Measurements from ENCODE around the gene GPA33.

The GPA33 gene

GRCh38 chr1:167090314-167090942 is at the start of gene GPA33:
GPA33 (minus strand) TSS chr1:167090377; CDS start chr1:167090287, 90 bp downstream.
- DNase-seq (ENCODE audit: low read depth in 2 of 2) = no peak

GRCh38 chr1:167138703-167139102 is 48.5 kb upstream of the GPA33 start:
- no peak for DNase-seq (ENCODE audit: low read depth in 2 of 2)

- no peak for DNase-seq (ENCODE audit: low read depth in 2 of 2)
These were observed 47.8 kb upstream of the GPA33 start for GRCh38 chr1:167137793-167138510.

- DNase-seq (ENCODE audit: low read depth in 2 of 2) = no peak
These were observed 47.2 kb upstream of the GPA33 start for GRCh38 chr1:167137332-167137781.

- no peak for DNase-seq (ENCODE audit: low read depth in 2 of 2)
These were observed 46.6 kb upstream of the GPA33 start for GRCh38 chr1:167136806-167137205.

- DNase-seq (ENCODE audit: low read depth in 2 of 2) = no peak
These were observed 46.0 kb upstream of the GPA33 start for GRCh38 chr1:167136191-167136614.

GRCh38 chr1:167135281-167135840 is 45.2 kb upstream of the GPA33 start:
- no peak for DNase-seq (ENCODE audit: low read depth in 2 of 2)

- DNase-seq (ENCODE audit: low read depth in 2 of 2) = no peak
These were observed 42.3 kb upstream of the GPA33 start for GRCh38 chr1:167132301-167133010.

- no peak for DNase-seq (ENCODE audit: low read depth in 2 of 2)
These were observed 40.8 kb upstream of the GPA33 start for GRCh38 chr1:167130829-167131510.

GRCh38 chr1:167128261-167129227 is 38.4 kb upstream of the GPA33 start:
- DNase-seq (ENCODE audit: low read depth in 2 of 2) = no peak

GRCh38 chr1:167127661-167128060 is 37.5 kb upstream of the GPA33 start:
- DNase-seq (ENCODE audit: low read depth in 2 of 2) = no peak

- no peak for DNase-seq (ENCODE audit: low read depth in 2 of 2)
These were observed 37.1 kb upstream of the GPA33 start for GRCh38 chr1:167127236-167127635.

- no peak for DNase-seq (ENCODE audit: low read depth in 2 of 2)
These were observed 36.6 kb upstream of the GPA33 start for GRCh38 chr1:167126811-167127210.

GRCh38 chr1:167126317-167126716 is 36.1 kb upstream of the GPA33 start:
- DNase-seq (ENCODE audit: low read depth in 2 of 2) = no peak

GRCh38 chr1:167122568-167122967 is 32.4 kb upstream of the GPA33 start:
- no peak for DNase-seq (ENCODE audit: low read depth in 2 of 2)

- DNase-seq (ENCODE audit: low read depth in 2 of 2) = no peak
These were observed 31.9 kb upstream of the GPA33 start for GRCh38 chr1:167122121-167122480.

GRCh38 chr1:167121375-167122120 is 31.4 kb upstream of the GPA33 start:
- DNase-seq (ENCODE audit: low read depth in 2 of 2) = no peak

GRCh38 chr1:167120899-167121298 is 30.7 kb upstream of the GPA33 start:
- no peak for DNase-seq (ENCODE audit: low read depth in 2 of 2)

GRCh38 chr1:167119696-167120095 is 29.5 kb upstream of the GPA33 start:
- DNase-seq (ENCODE audit: low read depth in 2 of 2) = no peak

- no peak for DNase-seq (ENCODE audit: low read depth in 2 of 2)
These were observed 28.0 kb upstream of the GPA33 start for GRCh38 chr1:167118188-167118587.

Data from stimulated activated CD8-positive, alpha-beta memory T cell treated with anti-CD3 and anti-CD28 coated beads, Interleukin-2, amount 100 ng/mL, for 1 hour (primary cell).